Left lung (tissue), 10 donors: ENCODE data around the gene USP40. TPM values are rescaled to one million over a fixed set of nuclear protein-coding genes. Genes with fewer than 3 reads are reported as not detected.
"Not testable (repeated sequence)": the region's sequence is repeated elsewhere in the genome, so short reads cannot be mapped to it uniquely, and the experiment has no call there.

Experiments
- ATAC-seq: fragments of 200-7000 bp; cut with Tn5 transposase; one replicate; pipeline ENCODE4 v1.9.1; 2020; ENCODE audit warnings: moderate library complexity
- DNase-seq, 4 donors: peaks; one replicate each; pipeline ENCODE4 v3.0.0-alpha.2; 2013 to 2020
- H3K27ac ChIP-seq, 2 donors: fragments of 200-600 bp; sonication (generic) in 1 of 2; one replicate each; pipeline versions ENCODE4 v1.5.0 to v1.8.0; 2020 to 2021
- H3K27me3 ChIP-seq, 2 donors: fragments of 200-600 bp; sonication (generic) in 1 of 2; one replicate each; pipeline versions ENCODE4 v1.5.0 to v1.8.0; 2020 to 2021
- H3K36me3 ChIP-seq, 2 donors: fragments of 200-600 bp; sonication (generic) in 1 of 2; one replicate each; pipeline versions ENCODE4 v1.5.0 to v1.8.0; 2020 to 2021
- H3K4me1 ChIP-seq, 2 donors: fragments of 200-600 bp; one replicate each; pipeline ENCODE4 v1.8.0; 2021
- H3K4me3 ChIP-seq, 2 donors: fragments of 200-600 bp; sonication (generic) in 1 of 2; one replicate each; pipeline versions ENCODE4 v1.5.0 to v1.8.0; 2020 to 2021; ENCODE audit warnings: mild to moderate bottlenecking in 1 of 2
- H3K9me3 ChIP-seq, 2 donors: fragments of 200-600 bp; sonication (generic) in 1 of 2; one replicate each; pipeline versions ENCODE4 v1.5.0 to v1.8.0; 2020 to 2021
- CTCF ChIP-seq, 2 donors: fragments of 200-600 bp; sonication (generic) in 1 of 2; IDR thresholded peaks; one replicate each; pipeline versions ENCODE4 v1.5.0 to v1.8.0; 2021; ENCODE audit warnings: antibody characterized with exemption in 2 of 2
- intact Hi-C, 2 donors: fragments of 100-400 bp; cut with DNase I; formaldehyde crosslinking; loops; one replicate each; pipeline versions ENCODE4 v1.11.2 to v1.14.2; 2022
- polyA plus RNA-seq, 6 donors: library from polyadenylated mRNA; unstranded; fragments of 120-200 nt; gene quantifications; one replicate each; pipeline ENCODE4 v1.2.1, GENCODE V29; 2013; ENCODE audit not compliant: insufficient read length in 6 of 6
- total RNA-seq, 2 donors: library from RNA; stranded (reverse); fragmentation: NEBNext Ultra II Directional; extraction: Animal tissue kit (Norgen Biotek cat#: 25700); gene quantifications; one replicate each; pipeline ENCODE4 v1.2.1, GENCODE V29; 2021
- donor health status: DM: no; HTN: yes; CAD: no.
- donor health status: DM: no; HTN: no; CAD: no.

Gene USP40
- total and polyA plus RNA-seq, 8 donors: 40.0 to 60.5 (median 46.0) TPM

- no peaks in the 10 kb centered on the region for H3K9me3 ChIP-seq
- DNase-seq: no peak
- H3K4me3 ChIP-seq: no peak overlapping the region
- no peak for ATAC-seq
- no peak for TF ChIP-seq CTCF (IDR thresholded peaks at IDR 0.05)
- H3K27me3 ChIP-seq: peaks cover 0 to 4% of the 10 kb centered on the region in 2 donors
- no peak overlapping the region for H3K27ac ChIP-seq
- no peaks in the 10 kb centered on the region for H3K4me1 ChIP-seq
- intact Hi-C loops: no loop called here
- H3K36me3 ChIP-seq: no peaks in the 10 kb centered on the region
Observed at GRCh38 chr2:233597522-233597921, 30.9 kb upstream of the USP40 start.

GRCh38 chr2:233593201-233593600 lies 26.6 kb upstream of the USP40 start:
- Histone ChIP-seq H3K4me1 (no peaks in the 10 kb centered on the region), H3K27ac (no peak overlapping the region), H3K27me3 (no peaks in the 10 kb centered on the region), H3K36me3 (no peaks in the 10 kb centered on the region), H3K9me3 (no peaks in the 10 kb centered on the region), H3K4me3 (no peak overlapping the region)
- DNase-seq (no peak), ATAC-seq (no peak)
- no peak for TF ChIP-seq CTCF (IDR thresholded peaks at IDR 0.05)
- intact Hi-C loops: no loop called here

- H3K9me3 ChIP-seq, H3K4me3 ChIP-seq, H3K27me3 ChIP-seq, DNase-seq, H3K27ac ChIP-seq, intact Hi-C loops, H3K36me3 ChIP-seq, ATAC-seq, H3K4me1 ChIP-seq: not testable (repeated sequence)
Observed at GRCh38 chr2:233592706-233593105, 26.1 kb upstream of the USP40 start.

- ATAC-seq: no peak
- TF ChIP-seq CTCF (IDR thresholded peaks at IDR 0.05): no peak
- Histone ChIP-seq H3K4me3 (no peak overlapping the region), H3K27ac (no peak overlapping the region), H3K36me3 (no peaks in the 10 kb centered on the region), H3K27me3 (peaks cover 0 to 5% of the 10 kb centered on the region in 2 donors), H3K9me3 (no peaks in the 10 kb centered on the region), H3K4me1 (no peaks in the 10 kb centered on the region)
- intact Hi-C loops: no loop called here
- DNase-seq: no peak
Observed at GRCh38 chr2:233588400-233588799, 21.8 kb upstream of the USP40 start.

- H3K27ac ChIP-seq: no peak overlapping the region
- intact Hi-C loops: no loop called here
- H3K4me3 ChIP-seq: no peak overlapping the region
- H3K4me1 ChIP-seq: no peaks in the 10 kb centered on the region
- ATAC-seq: no peak
- H3K27me3 ChIP-seq: peaks cover 0 to 6% of the 10 kb centered on the region in 2 donors
- H3K9me3 ChIP-seq: no peaks in the 10 kb centered on the region
- H3K36me3 ChIP-seq: no peaks in the 10 kb centered on the region
- no peak for DNase-seq
- TF ChIP-seq CTCF (IDR thresholded peaks at IDR 0.05): no peak
Observed at GRCh38 chr2:233584210-233584609, 17.6 kb upstream of the USP40 start.

- H3K27me3 ChIP-seq, H3K4me1 ChIP-seq, DNase-seq, H3K4me3 ChIP-seq, H3K27ac ChIP-seq, intact Hi-C loops, H3K36me3 ChIP-seq, ATAC-seq, H3K9me3 ChIP-seq: not testable (repeated sequence)
Observed at GRCh38 chr2:233583217-233583965, 16.8 kb upstream of the USP40 start.

GRCh38 chr2:233577341-233577740 lies 10.8 kb upstream of the USP40 start:
- H3K9me3 ChIP-seq, H3K27ac ChIP-seq, H3K4me1 ChIP-seq, DNase-seq, ATAC-seq, intact Hi-C loops, H3K4me3 ChIP-seq, H3K27me3 ChIP-seq, H3K36me3 ChIP-seq: not testable (repeated sequence)
